CD4-positive, alpha-beta T cell treated with Interleukin-21 for 1 hour (primary cell): ENCODE results near the gene AFAP1.
"Not testable (repeated sequence)": the region's sequence is repeated elsewhere in the genome, so short reads cannot be mapped to it uniquely, and the experiment has no call there.

Source experiments
- DNase-seq: peaks from one replicate; pipeline ENCODE4 v3.0.0-alpha.2; 2020

AFAP1 gene

DNA sequence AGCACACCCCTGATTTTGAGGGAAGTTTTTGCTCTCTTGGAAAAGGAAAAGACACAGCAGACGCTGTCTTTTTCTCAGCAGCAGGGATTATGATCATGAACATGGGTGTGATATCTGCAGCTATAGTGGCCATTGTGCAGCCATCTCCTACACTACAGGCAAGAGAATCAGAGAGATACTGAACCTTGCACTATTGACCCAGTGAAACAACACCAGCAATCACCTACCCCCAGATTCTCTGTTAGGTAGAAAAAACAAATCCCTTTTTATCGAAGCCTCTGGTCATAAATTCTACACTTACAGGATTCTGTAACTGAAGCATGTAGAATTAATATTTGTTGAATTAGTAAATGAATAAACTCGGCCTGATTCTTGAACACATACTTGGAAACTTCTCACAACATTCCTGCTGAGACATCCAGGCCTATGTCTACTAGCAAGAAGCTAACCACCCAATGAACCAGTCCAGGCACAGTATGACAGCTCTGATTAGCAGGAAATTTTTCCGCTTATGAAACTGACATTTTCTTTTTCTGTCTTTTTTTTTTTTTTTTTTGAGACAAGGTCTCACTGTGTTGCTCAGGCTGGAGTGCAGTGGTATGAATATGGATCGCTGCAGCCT, 5.0 kb upstream of the AFAP1 start:
- no peak for DNase-seq

DNA sequence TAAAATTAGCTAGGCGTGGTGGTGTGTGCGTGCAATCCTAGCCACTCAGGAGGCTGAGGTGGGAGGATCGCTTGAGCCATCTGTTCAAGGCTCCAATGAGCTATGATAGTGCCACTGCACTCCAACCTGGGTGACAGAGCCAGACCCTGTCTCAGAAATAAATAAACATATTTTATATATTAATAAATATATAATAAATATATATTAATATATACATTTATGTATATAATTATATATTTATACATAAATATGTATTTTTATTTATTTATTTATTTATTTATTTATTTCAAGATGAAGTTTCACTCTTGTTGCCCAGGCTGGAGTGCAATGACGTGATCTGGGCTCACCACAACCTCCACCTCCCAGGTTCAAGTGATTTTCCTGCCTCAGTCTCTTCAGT, 4.0 kb upstream of the AFAP1 start:
- not testable (repeated sequence) for DNase-seq

DNA sequence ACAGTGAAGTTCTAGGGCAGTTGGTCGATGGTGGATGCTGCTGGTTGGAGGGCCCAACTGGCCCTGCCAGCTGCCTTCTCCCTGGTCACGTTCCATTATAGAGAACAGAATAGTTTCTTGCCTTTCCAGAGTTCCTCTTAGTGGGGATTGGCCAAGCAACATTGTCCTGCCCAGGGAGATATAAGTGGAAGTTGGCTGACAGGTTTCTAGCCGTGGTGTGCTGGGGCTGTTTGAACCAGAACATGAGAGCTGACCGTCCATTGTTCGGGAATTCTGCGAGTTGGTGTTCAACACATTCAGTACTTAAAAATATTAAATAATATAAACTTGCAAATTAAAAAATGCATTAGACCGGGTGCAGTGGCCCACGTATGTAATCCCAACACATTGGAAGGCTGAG, 3.5 kb upstream of the AFAP1 start:
- DNase-seq, result no peak

- DNase-seq, result no peak
Measured at GRCh38 chr4:7941965-7942496, 2.4 kb upstream of the AFAP1 start.

GRCh38 chr4:7941111-7941964, 1.7 kb upstream of the AFAP1 start:
- no peak for DNase-seq

- peak; percentile 40 for DNase-seq
Measured at GRCh38 chr4:7938609-7939376, 868 bp downstream of the AFAP1 start.

DNA sequence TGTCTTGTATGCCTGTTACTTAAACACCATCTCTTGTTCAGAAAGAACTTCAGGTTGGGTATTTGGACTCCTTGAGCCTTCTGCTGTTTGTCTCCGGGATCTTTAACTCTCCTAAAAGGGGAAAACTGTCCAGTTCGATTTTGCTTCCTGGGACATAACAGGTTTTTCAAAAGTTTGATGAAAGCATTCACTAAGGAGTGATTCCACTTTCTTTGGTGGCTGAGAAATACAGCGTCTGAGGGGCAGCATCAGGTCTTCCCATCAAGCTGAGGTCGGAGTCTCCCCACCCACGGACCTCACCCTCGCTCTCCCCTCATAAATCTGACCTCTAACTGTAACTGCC, 1.4 kb downstream of the AFAP1 start:
- DNase-seq, result no peak

- DNase-seq, result no peak
Measured at GRCh38 chr4:7937006-7937405, 2.7 kb downstream of the AFAP1 start.

GRCh38 chr4:7933651-7934510, 5.8 kb downstream of the AFAP1 start:
- no peak for DNase-seq

- DNase-seq, result no peak
Measured at GRCh38 chr4:7932287-7932686, 7.4 kb downstream of the AFAP1 start.

GRCh38 chr4:7929118-7929951, 10.3 kb downstream of the AFAP1 start:
- DNase-seq, result no peak

GRCh38 chr4:7928711-7929110, 10.9 kb downstream of the AFAP1 start:
- no peak for DNase-seq

- no peak for DNase-seq
Measured at GRCh38 chr4:7926822-7927221, 12.8 kb downstream of the AFAP1 start.

DNA sequence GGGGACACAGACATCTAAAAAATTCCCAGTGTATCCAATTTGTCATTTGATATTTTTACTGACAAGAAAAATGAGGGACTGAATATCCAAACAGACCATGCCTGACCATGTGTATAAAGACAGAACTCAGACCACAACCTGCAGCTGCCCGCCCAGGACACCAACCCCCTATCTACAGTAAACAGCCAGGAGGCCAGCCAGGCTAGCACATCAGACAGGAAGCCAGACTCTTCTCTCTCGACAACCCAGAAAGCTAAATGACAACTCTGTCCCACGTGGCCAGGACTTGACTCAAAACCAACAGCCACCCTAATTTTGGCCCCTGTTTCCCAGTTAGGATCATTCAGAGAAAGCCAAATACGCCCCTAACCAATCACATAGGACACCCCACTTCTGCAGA, 15.1 kb downstream of the AFAP1 start:
- DNase-seq, result no peak

DNA sequence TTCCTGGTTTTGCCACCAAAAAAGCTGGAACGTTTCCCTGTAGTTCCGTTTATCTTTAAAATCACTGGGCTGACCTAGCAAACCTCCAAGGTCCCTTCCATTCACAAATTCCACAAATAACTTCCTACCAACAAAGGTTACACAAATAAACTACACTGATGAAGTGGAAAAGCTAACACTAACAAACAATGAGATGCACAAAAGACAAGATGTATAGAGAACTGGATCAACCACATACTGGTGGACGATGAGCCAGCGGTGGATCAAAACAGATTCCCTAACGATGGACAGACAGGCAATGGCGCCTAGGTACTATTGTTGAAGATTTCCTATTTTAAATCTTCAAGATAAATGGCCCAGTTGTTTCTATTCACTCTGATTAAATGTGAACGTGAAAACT, 15.5 kb downstream of the AFAP1 start:
- no peak for DNase-seq

GRCh38 chr4:7922466-7922865, 17.2 kb downstream of the AFAP1 start:
- no peak for DNase-seq

GRCh38 chr4:7918981-7919380, 20.7 kb downstream of the AFAP1 start:
- no peak for DNase-seq

DNA sequence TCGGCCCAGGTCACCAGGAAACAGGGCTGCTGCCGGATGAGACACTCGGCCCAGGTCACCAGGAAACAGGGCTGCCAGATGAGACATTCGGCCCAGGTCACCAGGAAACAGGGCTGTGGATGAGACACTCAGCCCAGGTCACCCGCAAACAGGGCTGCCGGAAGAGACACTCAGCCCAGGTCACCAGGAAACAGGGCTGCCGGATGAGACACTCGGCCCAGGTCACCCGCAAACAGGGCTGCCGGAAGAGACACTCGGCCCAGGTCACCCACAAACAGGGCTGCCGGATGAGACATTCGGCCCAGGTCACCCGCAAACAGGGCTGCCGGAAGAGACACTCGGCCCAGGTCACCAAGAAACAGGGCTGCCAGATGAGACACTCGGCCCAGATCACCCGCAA, 21.5 kb downstream of the AFAP1 start:
- not testable (repeated sequence) for DNase-seq

GRCh38 chr4:7917669-7918068, 22.0 kb downstream of the AFAP1 start:
- DNase-seq, result no peak

GRCh38 chr4:7915875-7916242, 23.8 kb downstream of the AFAP1 start:
- DNase-seq, result no peak

DNA sequence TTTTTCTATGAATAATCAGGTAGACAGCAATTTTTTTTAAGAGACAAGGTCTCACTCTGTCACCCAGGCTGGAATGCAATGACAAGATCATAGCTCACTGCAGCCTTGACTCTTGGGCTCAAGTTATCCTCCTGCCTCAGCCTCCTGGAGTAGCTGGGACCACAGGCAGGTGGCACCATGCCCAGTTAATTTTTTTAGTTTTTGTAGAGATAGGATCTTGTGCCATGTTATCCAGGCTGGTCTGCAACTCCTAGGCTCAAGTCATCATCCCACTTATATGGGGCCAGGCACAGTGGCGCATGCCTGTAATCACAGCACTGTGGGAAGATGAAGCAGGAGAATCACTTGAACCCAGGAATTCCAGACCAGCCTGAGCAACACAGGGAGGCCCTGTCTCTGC, 26.8 kb downstream of the AFAP1 start:
- DNase-seq, result no peak
